ENCODE measurements around the gene ARHGEF7.

DNA sequence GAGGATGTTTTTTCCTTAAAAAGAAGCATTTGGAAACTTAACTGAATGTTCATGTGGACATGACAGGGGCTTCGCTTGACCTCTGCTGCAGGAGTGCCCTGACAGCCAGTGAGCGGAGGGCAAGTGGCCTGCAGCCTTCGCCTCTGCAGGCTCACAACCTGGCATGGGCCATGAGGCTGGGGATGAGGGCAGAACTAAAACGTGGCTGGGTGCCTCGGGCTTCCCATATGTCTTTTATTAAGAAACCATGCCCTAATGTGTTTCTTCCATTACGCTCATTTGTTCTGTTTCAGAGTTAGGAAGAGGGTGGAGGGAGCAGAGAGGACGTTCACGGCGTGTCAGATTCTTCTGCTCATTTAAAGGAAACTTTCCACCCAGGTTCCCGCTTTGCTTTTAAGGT lies 2.9 kb downstream of the ARHGEF7 start:
- TF ChIP-seq JUN (CRISPR knock-in tag; IDR thresholded peaks at IDR 0.05): no peak
- no peak for TF ChIP-seq NFYB (CRISPR knock-in tag; conservative IDR thresholded peaks at IDR 0.05; ENCODE audit: low read depth)
- TF ChIP-seq, protein P1, sequence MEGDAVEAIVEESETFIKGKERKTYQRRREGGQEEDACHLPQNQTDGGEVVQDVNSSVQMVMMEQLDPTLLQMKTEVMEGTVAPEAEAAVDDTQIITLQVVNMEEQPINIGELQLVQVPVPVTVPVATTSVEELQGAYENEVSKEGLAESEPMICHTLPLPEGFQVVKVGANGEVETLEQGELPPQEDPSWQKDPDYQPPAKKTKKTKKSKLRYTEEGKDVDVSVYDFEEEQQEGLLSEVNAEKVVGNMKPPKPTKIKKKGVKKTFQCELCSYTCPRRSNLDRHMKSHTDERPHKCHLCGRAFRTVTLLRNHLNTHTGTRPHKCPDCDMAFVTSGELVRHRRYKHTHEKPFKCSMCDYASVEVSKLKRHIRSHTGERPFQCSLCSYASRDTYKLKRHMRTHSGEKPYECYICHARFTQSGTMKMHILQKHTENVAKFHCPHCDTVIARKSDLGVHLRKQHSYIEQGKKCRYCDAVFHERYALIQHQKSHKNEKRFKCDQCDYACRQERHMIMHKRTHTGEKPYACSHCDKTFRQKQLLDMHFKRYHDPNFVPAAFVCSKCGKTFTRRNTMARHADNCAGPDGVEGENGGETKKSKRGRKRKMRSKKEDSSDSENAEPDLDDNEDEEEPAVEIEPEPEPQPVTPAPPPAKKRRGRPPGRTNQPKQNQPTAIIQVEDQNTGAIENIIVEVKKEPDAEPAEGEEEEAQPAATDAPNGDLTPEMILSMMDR (IDR thresholded peaks at IDR 0.05): no peak
- TF ChIP-seq, protein P2, sequence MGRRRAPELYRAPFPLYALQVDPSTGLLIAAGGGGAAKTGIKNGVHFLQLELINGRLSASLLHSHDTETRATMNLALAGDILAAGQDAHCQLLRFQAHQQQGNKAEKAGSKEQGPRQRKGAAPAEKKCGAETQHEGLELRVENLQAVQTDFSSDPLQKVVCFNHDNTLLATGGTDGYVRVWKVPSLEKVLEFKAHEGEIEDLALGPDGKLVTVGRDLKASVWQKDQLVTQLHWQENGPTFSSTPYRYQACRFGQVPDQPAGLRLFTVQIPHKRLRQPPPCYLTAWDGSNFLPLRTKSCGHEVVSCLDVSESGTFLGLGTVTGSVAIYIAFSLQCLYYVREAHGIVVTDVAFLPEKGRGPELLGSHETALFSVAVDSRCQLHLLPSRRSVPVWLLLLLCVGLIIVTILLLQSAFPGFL (CRISPR knock-in tag; IDR thresholded peaks at IDR 0.05; ENCODE audit: borderline replicate concordance): no peak
- no peak for TF ChIP-seq ZNF121 (CRISPR knock-in tag; IDR thresholded peaks at IDR 0.05)
- TF ChIP-seq, protein P3, sequence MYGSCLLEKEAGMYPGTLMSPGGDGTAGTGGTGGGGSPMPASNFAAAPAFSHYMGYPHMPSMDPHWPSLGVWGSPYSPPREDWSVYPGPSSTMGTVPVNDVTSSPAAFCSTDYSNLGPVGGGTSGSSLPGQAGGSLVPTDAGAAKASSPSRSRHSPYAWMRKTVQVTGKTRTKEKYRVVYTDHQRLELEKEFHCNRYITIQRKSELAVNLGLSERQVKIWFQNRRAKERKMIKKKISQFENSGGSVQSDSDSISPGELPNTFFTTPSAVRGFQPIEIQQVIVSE (CRISPR knock-in tag; IDR thresholded peaks at IDR 0.05; ENCODE audit: borderline replicate concordance): no peak
